ENCODE data around the gene FUZ.

The FUZ gene

GRCh38 chr19:49779731-49780555 is 33.1 kb downstream of the FUZ start:
- no peak for DNase-seq

GRCh38 chr19:49776371-49776764 is 36.7 kb downstream of the FUZ start:
- DNase-seq: no peak

- no peak for DNase-seq
Observed at GRCh38 chr19:49775742-49776370, 37.2 kb downstream of the FUZ start.

- no peak for DNase-seq
Observed at GRCh38 chr19:49774969-49775368, 38.1 kb downstream of the FUZ start.

GRCh38 chr19:49773663-49774350 is 39.3 kb downstream of the FUZ start:
- DNase-seq: no peak

- no peak for DNase-seq
Observed at GRCh38 chr19:49772850-49773432, 40.2 kb downstream of the FUZ start.

- no peak for DNase-seq
Observed at GRCh38 chr19:49771674-49772139, 41.4 kb downstream of the FUZ start.

GRCh38 chr19:49770529-49770928 is 42.6 kb downstream of the FUZ start:
- DNase-seq: no peak

- no peak for DNase-seq
Observed at GRCh38 chr19:49767967-49768581, 45.0 kb downstream of the FUZ start.

- no peak for DNase-seq
Observed at GRCh38 chr19:49767381-49767780, 45.7 kb downstream of the FUZ start.

- no peak for DNase-seq
Observed at GRCh38 chr19:49766930-49767299, 46.2 kb downstream of the FUZ start, which contains the start of gene AP2A1. AP2A1 (plus strand) TSS chr19:49767001; CDS start chr19:49767134, 133 bp downstream.

- DNase-seq: peak; percentile 96
Observed at GRCh38 chr19:49766007-49766929, 46.8 kb downstream of the FUZ start.

- no peak for DNase-seq
Observed at GRCh38 chr19:49764341-49764740, 48.8 kb downstream of the FUZ start.

- DNase-seq: no peak
Observed at GRCh38 chr19:49763230-49763629, 49.9 kb downstream of the FUZ start, which contains the start of gene TSKS. TSKS (minus strand) TSS chr19:49763306; CDS start chr19:49763247, 59 bp downstream.

GRCh38 chr19:49761625-49762311 is 51.3 kb downstream of the FUZ start:
- DNase-seq: no peak

GRCh38 chr19:49761249-49761624 is 51.9 kb downstream of the FUZ start:
- DNase-seq: no peak

GRCh38 chr19:49758292-49758691 is 54.8 kb downstream of the FUZ start:
- no peak for DNase-seq
